HG03439 (cell line): Measurements from ENCODE around the gene RBBP4.
"Not testable (repeated sequence)": the region's sequence is repeated elsewhere in the genome, so short reads cannot be mapped to it uniquely, and the experiment has no call there.

Source experiments
- ATAC-seq: cut with Tn5 transposase; IDR thresholded peaks from one replicate; pipeline ENCODE4 v1.9.1; 2021; ENCODE audit warnings: mild to moderate bottlenecking, moderate library complexity; ENCODE audit not compliant: unreplicated experiment

The RBBP4 gene

GRCh38 chr1:32636914-32637645, 13.9 kb upstream of the RBBP4 start:
- no peak for ATAC-seq

- no peak for ATAC-seq
Measured at GRCh38 chr1:32639489-32640075, 11.4 kb upstream of the RBBP4 start.

- ATAC-seq, result not testable (repeated sequence)
Measured at GRCh38 chr1:32642292-32642827, 8.6 kb upstream of the RBBP4 start.

- ATAC-seq, result no peak
Measured at GRCh38 chr1:32644426-32644825, 6.6 kb upstream of the RBBP4 start.

- no peak for ATAC-seq
Measured at GRCh38 chr1:32647308-32648134, 3.5 kb upstream of the RBBP4 start.

- ATAC-seq, result peak; percentile 75
Measured at GRCh38 chr1:32650248-32650751, 708 bp upstream of the RBBP4 start, which contains the start of gene ZBTB8OS. Gene ZBTB8OS, minus strand, starts transcription at chr1:32650550. Its CDS starts 21 bp downstream, at chr1:32650529.

- no peak for ATAC-seq
Measured at GRCh38 chr1:32651461-32652073, 559 bp downstream of the RBBP4 start.

GRCh38 chr1:32652244-32652962, 1.4 kb downstream of the RBBP4 start:
- ATAC-seq, result no peak

- ATAC-seq, result no peak
Measured at GRCh38 chr1:32659581-32659980, 8.6 kb downstream of the RBBP4 start.

- ATAC-seq, result no peak
Measured at GRCh38 chr1:32665915-32666314, 14.9 kb downstream of the RBBP4 start.

- ATAC-seq, result no peak
Measured at GRCh38 chr1:32666901-32667566, 16.0 kb downstream of the RBBP4 start.

GRCh38 chr1:32668716-32669115, 17.7 kb downstream of the RBBP4 start:
- not testable (repeated sequence) for ATAC-seq

- no peak for ATAC-seq
Measured at GRCh38 chr1:32676945-32677344, 25.9 kb downstream of the RBBP4 start.

- ATAC-seq, result not testable (repeated sequence)
Measured at GRCh38 chr1:32679993-32680392, 29.0 kb downstream of the RBBP4 start.

GRCh38 chr1:32680642-32681041, 29.6 kb downstream of the RBBP4 start:
- ATAC-seq, result no peak

- ATAC-seq, result no peak
Measured at GRCh38 chr1:32681509-32681908, 30.5 kb downstream of the RBBP4 start.

GRCh38 chr1:32681999-32682398, 31.0 kb downstream of the RBBP4 start:
- ATAC-seq, result no peak

- ATAC-seq, result no peak
Measured at GRCh38 chr1:32683397-32683796, 32.4 kb downstream of the RBBP4 start.

GRCh38 chr1:32684167-32684811, 33.3 kb downstream of the RBBP4 start:
- ATAC-seq, result no peak
